Gastroesophageal sphincter (tissue), 4 donors: Measurements from ENCODE around the gene MACROD2. TPM values are rescaled to one million over a fixed set of nuclear protein-coding genes. Genes with fewer than 3 reads are reported as not detected.

Experiments used
- ATAC-seq: fragments of 150-250 bp; one replicate; pipeline ENCODE4 v1.9.1; 2016; ENCODE audit warnings: mild to moderate bottlenecking, moderate library complexity
- H3K27ac ChIP-seq, 4 donors: fragments of 200-600 bp; sonication (generic) in 3 of 4; 1 replicate in 3 of 4; 2 replicates in 1 of 4; pipeline ENCODE4 v1.5.1; 2016 to 2019
- H3K27me3 ChIP-seq: fragments of 200-600 bp; sonication (generic); one replicate; pipeline ENCODE4 v1.5.1; 2019
- H3K36me3 ChIP-seq, 2 donors: fragments of 200-600 bp; sonication (generic); one replicate each; pipeline ENCODE4 v1.5.1; 2019; ENCODE audit warnings: control low read depth in 1 of 2
- H3K4me1 ChIP-seq, 3 donors: fragments of 200-600 bp; sonication (generic); 1 replicate in 2 of 3; 2 replicates in 1 of 3; pipeline ENCODE4 v1.5.1; 2016 to 2019; ENCODE audit warnings: control low read depth in 2 of 3
- H3K4me3 ChIP-seq, 2 donors: fragments of 200-600 bp; sonication (generic); one replicate each; pipeline ENCODE4 v1.5.1; 2019; ENCODE audit warnings: mild to moderate bottlenecking in 1 of 2, moderate library complexity in 1 of 2
- H3K9me3 ChIP-seq, 3 donors: fragments of 200-600 bp; sonication (generic); one replicate each; pipeline ENCODE4 v1.5.1; 2017 to 2019; ENCODE audit warnings: control low read depth in 2 of 3
- CTCF ChIP-seq, 4 experiments: fragments of 200-600 bp in 2 of 4; fragments of 450-650 bp in 2 of 4; sonication (generic) in 1 of 4; IDR thresholded peaks; one replicate each; pipeline ENCODE4 v1.5.1; 2017 to 2019; ENCODE audit warnings: antibody characterized with exemption in 4 of 4, mild to moderate bottlenecking in 2 of 4, moderate library complexity in 2 of 4
- EP300 ChIP-seq: sonication (generic); formaldehyde crosslinking; IDR thresholded peaks from one replicate; pipeline ENCODE4 v1.6.1; 2017; ENCODE audit warnings: antibody characterized with exemption, mild to moderate bottlenecking
- POLR2A ChIP-seq, 2 donors: fragments of 450-650 bp; IDR thresholded peaks; one replicate each; pipeline ENCODE4 v1.6.1; 2017; ENCODE audit warnings: antibody characterized with exemption in 2 of 2, mild to moderate bottlenecking in 2 of 2, moderate library complexity in 1 of 2
- POLR2AphosphoS5 ChIP-seq: sonication (generic); formaldehyde crosslinking; IDR thresholded peaks from one replicate; pipeline ENCODE4 v1.6.1; 2017; ENCODE audit warnings: antibody characterized with exemption
- WGBS, 2 donors: methylation state at CpG; one replicate each; pipeline ENCODE4 v1.1.5; 2018; ENCODE audit warnings: low coverage in 1 of 2; 5-methylcytosine and 5-hydroxymethylcytosine counted together
- total RNA-seq, 4 donors: library from RNA; depleted of rRNA; stranded (reverse); fragments of >200 nt; gene quantifications; one replicate each; pipeline ENCODE4 v1.1.0, GENCODE V29; 2016

MACROD2 gene
- total RNA-seq, 4 donors from 2014 or later: 4.0 to 12.1 (median 7.4) TPM

GRCh38 chr20:14576196-14576877, 581.0 kb downstream of the MACROD2 start:
- no peaks in the 10 kb centered on the region for H3K36me3 ChIP-seq
- H3K27me3 ChIP-seq: no peaks in the 10 kb centered on the region
- no peaks in the 10 kb centered on the region for H3K9me3 ChIP-seq
- no peaks in the 10 kb centered on the region for H3K4me1 ChIP-seq
- ATAC-seq: no peak
- no peak for TF ChIP-seq CTCF (IDR thresholded peaks at IDR 0.05)
- no peak for TF ChIP-seq EP300
- TF ChIP-seq POLR2AphosphoS5: no peak
- TF ChIP-seq POLR2A (IDR thresholded peaks at IDR 0.05): no peak
- H3K4me3 ChIP-seq: no peak overlapping the region
- 55 to 82% methylated on average over 1 to 3 of the region's 3 CpGs for WGBS, 2 donors
- no peak overlapping the region for H3K27ac ChIP-seq

- no peaks in the 10 kb centered on the region for H3K4me1 ChIP-seq
- H3K4me3 ChIP-seq: no peak overlapping the region
- no peak for TF ChIP-seq EP300
- no peak for TF ChIP-seq CTCF (IDR thresholded peaks at IDR 0.05)
- TF ChIP-seq POLR2AphosphoS5: no peak
- no peak for TF ChIP-seq POLR2A (IDR thresholded peaks at IDR 0.05)
- H3K27me3 ChIP-seq: no peaks in the 10 kb centered on the region
- no peak overlapping the region for H3K27ac ChIP-seq
- ATAC-seq: no peak
- WGBS, 2 donors: 60 to 69% methylated on average over 4 of the region's 4 CpGs
- H3K36me3 ChIP-seq: no peaks in the 10 kb centered on the region
- H3K9me3 ChIP-seq: no peaks in the 10 kb centered on the region
Observed at GRCh38 chr20:14580418-14581074, 585.2 kb downstream of the MACROD2 start.

GRCh38 chr20:14581731-14582130, 586.4 kb downstream of the MACROD2 start:
- Histone ChIP-seq H3K27me3 (no peaks in the 10 kb centered on the region), H3K4me1 (no peaks in the 10 kb centered on the region), H3K4me3 (no peak overlapping the region), H3K27ac (no peak overlapping the region), H3K36me3 (no peaks in the 10 kb centered on the region), H3K9me3 (no peaks in the 10 kb centered on the region)
- no peak for ATAC-seq
- WGBS, 2 donors: 93% methylated on average over 3 of the region's 3 CpGs; no CpG with 5 or more reads in 1 of the 2 donors
- TF ChIP-seq POLR2A (IDR thresholded peaks at IDR 0.05) (no peak), CTCF (IDR thresholded peaks at IDR 0.05) (no peak), EP300 (no peak), POLR2AphosphoS5 (no peak)

- TF ChIP-seq POLR2A (IDR thresholded peaks at IDR 0.05): no peak
- no peak for TF ChIP-seq EP300
- TF ChIP-seq POLR2AphosphoS5: no peak
- no peak for TF ChIP-seq CTCF (IDR thresholded peaks at IDR 0.05)
- no peaks in the 10 kb centered on the region for H3K4me1 ChIP-seq
- no peak for ATAC-seq
- H3K36me3 ChIP-seq: no peaks in the 10 kb centered on the region
- no peaks in the 10 kb centered on the region for H3K27me3 ChIP-seq
- WGBS, 2 donors: 60 to 66% methylated on average over 3 of the region's 3 CpGs
- no peak overlapping the region for H3K4me3 ChIP-seq
- H3K27ac ChIP-seq: no peak overlapping the region
- no peaks in the 10 kb centered on the region for H3K9me3 ChIP-seq
Observed at GRCh38 chr20:14582855-14583254, 587.5 kb downstream of the MACROD2 start.

- no peak for TF ChIP-seq CTCF (IDR thresholded peaks at IDR 0.05)
- no peak for TF ChIP-seq POLR2AphosphoS5
- TF ChIP-seq POLR2A (IDR thresholded peaks at IDR 0.05): no peak
- no peak for TF ChIP-seq EP300
- H3K4me3 ChIP-seq: no peak overlapping the region
- no peaks in the 10 kb centered on the region for H3K27me3 ChIP-seq
- H3K9me3 ChIP-seq: no peaks in the 10 kb centered on the region
- ATAC-seq: no peak
- H3K4me1 ChIP-seq: no peaks in the 10 kb centered on the region
- no peak overlapping the region for H3K27ac ChIP-seq
- 60 to 100% methylated on average over 1 of the region's 1 CpG for WGBS, 2 donors
- no peaks in the 10 kb centered on the region for H3K36me3 ChIP-seq
Observed at GRCh38 chr20:14583413-14583812, 588.1 kb downstream of the MACROD2 start.
